GM23338 (cell line): ENCODE results near the gene ARRDC1.

Experiments
- CREB1 ChIP-seq: fragments of 250-450 bp; sonication (Bioruptor Pico); IDR thresholded peaks from 2 replicates; pipeline ENCODE4 v1.5.0; 2020; ENCODE audit warnings: low read depth, mild to moderate bottlenecking, moderate library complexity
- EZH2phosphoT487 ChIP-seq: fragments of 200-600 bp; sonication (generic); IDR thresholded peaks from one replicate; pipeline ENCODE4 v1.8.1; 2018; ENCODE audit warnings: antibody characterized with exemption; ENCODE audit not compliant: unreplicated experiment
- POLR2AphosphoS5 ChIP-seq: IDR thresholded peaks from 2 replicates; pipeline ENCODE4 v1.6.1; 2016; ENCODE audit warnings: antibody characterized with exemption, low read depth
- STAT1 ChIP-seq: IDR thresholded peaks from one replicate; pipeline ENCODE4 v1.6.1; 2016; ENCODE audit warnings: antibody characterized with exemption; ENCODE audit not compliant: unreplicated experiment
- TF ChIP-seq, protein P1 (sequence below), 2 experiments: fragments of 200-600 bp in 1 of 2; sonication (generic) in 1 of 2; conservative IDR thresholded peaks; 2 replicates each; pipeline versions ENCODE4 v1.5.1 to v1.6.1; 2016 to 2017; ENCODE audit warnings: antibody characterized with exemption in 2 of 2, low read depth in 2 of 2, mild to moderate bottlenecking in 2 of 2, moderate library complexity in 1 of 2

DNA sequence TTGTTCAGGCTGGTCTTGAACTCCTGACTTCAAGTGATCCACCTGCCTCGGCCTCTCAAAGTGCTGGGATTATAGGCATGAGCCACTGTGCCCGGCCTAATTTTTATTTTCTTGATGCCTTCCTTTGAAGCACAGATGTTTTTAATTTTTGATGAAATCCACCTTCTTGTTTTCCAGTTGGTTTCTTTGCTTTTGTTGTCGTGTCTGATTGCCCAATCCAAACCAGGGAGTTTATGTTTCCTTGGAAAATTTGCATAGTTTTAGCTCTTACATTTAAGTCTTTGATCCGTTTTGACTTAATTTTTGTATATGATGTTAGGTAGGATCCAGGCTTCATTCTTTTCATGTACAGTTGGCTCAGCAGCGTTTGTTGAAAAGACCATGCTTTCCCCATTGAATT, 28.5 kb downstream of the ARRDC1 start:
- TF ChIP-seq, protein P1, sequence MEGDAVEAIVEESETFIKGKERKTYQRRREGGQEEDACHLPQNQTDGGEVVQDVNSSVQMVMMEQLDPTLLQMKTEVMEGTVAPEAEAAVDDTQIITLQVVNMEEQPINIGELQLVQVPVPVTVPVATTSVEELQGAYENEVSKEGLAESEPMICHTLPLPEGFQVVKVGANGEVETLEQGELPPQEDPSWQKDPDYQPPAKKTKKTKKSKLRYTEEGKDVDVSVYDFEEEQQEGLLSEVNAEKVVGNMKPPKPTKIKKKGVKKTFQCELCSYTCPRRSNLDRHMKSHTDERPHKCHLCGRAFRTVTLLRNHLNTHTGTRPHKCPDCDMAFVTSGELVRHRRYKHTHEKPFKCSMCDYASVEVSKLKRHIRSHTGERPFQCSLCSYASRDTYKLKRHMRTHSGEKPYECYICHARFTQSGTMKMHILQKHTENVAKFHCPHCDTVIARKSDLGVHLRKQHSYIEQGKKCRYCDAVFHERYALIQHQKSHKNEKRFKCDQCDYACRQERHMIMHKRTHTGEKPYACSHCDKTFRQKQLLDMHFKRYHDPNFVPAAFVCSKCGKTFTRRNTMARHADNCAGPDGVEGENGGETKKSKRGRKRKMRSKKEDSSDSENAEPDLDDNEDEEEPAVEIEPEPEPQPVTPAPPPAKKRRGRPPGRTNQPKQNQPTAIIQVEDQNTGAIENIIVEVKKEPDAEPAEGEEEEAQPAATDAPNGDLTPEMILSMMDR (conservative IDR thresholded peaks at IDR 0.05; ENCODE audit: low read depth in 2 of 2) = no peak
- no peak for TF ChIP-seq POLR2AphosphoS5
- no peak for TF ChIP-seq STAT1
- no peak for TF ChIP-seq EZH2phosphoT487
- no peak for TF ChIP-seq CREB1
